ENCODE measurements around the gene SMURF2. TPM values are rescaled to one million over a fixed set of nuclear protein-coding genes. Genes with fewer than 3 reads are reported as not detected.
"Not testable (repeated sequence)": the region's sequence is repeated elsewhere in the genome, so short reads cannot be mapped to it uniquely, and the experiment has no call there.

The SMURF2 gene
- total RNA-seq, 2 experiments from 2014 or later: 13.5 to 14.1 TPM

GRCh38 chr17:64682261-64683181, 20.4 kb upstream of the SMURF2 start:
- Mint-ChIP-seq H3K27me3 (no peaks in the 10 kb centered on the region), H3K27ac (no peak overlapping the region), H3K9me3 (no peaks in the 10 kb centered on the region), H3K4me3 (no peak overlapping the region), H3K4me1 (no peaks in the 10 kb centered on the region), H3K36me3 (no peaks in the 10 kb centered on the region)
- DNase-seq: no peak

DNA sequence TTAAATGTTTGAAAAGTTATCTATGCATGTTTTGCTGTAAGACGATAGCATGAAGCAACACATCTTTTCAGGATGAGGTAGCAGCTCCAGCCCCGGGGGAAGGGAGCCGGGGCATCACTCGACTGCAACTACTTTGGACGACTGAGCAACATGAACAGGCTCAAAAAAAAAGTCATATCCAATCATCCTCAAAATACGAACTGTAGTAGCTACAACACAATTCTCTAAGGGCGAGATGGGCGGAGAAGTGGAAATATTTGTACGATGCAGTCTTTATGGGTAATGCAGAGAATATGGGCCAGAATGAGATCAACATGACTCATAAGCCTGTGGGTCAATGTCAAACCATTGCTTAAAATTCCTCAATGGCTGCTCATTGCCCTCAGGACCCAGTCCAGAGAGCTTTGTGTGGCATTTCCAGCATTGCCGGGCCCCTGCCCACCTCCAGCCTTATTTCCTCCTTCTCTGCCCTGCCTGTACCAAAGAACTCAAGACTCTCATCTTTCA, 17.7 kb upstream of the SMURF2 start:
- no peaks in the 10 kb centered on the region for H3K36me3 Mint-ChIP-seq
- DNase-seq: no peak
- no peak overlapping the region for H3K4me3 Mint-ChIP-seq
- no peaks in the 10 kb centered on the region for H3K27me3 Mint-ChIP-seq
- H3K27ac Mint-ChIP-seq: no peak overlapping the region
- no peaks in the 10 kb centered on the region for H3K4me1 Mint-ChIP-seq
- no peaks in the 10 kb centered on the region for H3K9me3 Mint-ChIP-seq

DNA sequence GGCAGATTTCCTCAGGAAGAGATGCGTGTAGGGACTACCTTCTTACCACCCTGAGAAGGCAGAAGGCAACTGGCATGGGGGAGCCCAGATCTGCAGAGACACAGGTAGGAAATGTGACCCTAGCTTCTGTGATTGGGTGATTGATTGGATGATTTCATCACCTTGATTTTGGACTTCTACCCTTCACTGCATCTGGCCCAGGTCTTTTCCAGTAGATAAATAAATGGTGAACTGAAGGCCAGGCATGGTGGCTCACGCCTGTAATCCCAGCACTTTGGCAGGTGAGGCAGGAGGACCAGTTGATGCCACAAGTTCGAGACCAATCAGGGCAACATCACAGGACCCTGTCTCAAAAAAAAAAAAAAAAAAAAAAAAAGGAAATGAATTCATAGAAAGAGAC, 14.7 kb upstream of the SMURF2 start:
- no peaks in the 10 kb centered on the region for H3K4me1 Mint-ChIP-seq
- no peaks in the 10 kb centered on the region for H3K9me3 Mint-ChIP-seq
- no peaks in the 10 kb centered on the region for H3K36me3 Mint-ChIP-seq
- DNase-seq: no peak
- no peak overlapping the region for H3K27ac Mint-ChIP-seq
- no peak overlapping the region for H3K4me3 Mint-ChIP-seq
- no peaks in the 10 kb centered on the region for H3K27me3 Mint-ChIP-seq

- H3K4me1 Mint-ChIP-seq, H3K27me3 Mint-ChIP-seq, H3K4me3 Mint-ChIP-seq, DNase-seq, H3K27ac Mint-ChIP-seq, H3K9me3 Mint-ChIP-seq, H3K36me3 Mint-ChIP-seq: not testable (repeated sequence)
Observed at GRCh38 chr17:64670843-64671590, 8.9 kb upstream of the SMURF2 start.

DNA sequence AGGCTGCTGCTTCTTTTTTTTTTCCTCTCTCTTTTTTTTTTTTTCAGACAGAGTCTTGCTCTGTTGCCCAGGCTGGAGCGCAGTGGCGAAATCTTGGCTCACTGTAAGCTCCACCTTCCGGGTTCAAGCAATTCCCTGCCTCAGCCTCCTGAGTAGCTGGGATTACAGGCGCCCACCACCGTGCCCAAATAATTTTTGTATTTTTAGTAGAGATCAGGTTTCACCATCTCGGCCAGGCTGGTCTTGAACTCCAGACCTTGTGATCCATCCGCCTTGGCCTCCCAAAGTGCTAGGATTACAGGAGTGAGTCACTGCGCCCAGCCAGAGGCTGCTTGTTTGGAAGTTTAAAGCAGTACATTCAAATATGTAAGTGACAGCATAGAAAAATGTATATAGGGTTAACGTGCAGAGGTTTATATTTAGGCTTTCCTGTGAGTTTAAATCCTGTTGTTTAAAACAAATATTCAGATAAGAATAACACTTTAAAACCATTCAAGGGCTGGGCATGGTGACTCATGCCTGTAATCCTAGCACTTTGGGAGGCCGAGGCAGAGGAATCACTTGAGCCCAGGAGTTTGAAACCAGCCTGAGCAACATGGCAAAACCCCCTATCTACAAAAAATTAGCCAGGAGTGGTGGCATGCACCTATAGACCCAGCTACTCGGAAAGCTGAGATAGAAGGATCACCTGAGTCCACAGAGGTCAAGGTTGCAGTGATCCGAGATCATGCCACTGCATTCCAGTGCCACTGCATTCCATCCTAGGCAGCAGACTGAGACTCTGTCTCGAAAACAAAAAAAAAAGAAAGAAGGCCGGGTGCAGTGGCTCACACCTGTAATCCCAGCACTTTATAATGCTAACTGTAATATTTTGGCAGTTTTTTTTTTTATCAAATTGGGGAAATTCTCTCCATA, 6.0 kb upstream of the SMURF2 start:
- not testable (repeated sequence) for H3K9me3 Mint-ChIP-seq, H3K27me3 Mint-ChIP-seq, H3K27ac Mint-ChIP-seq, H3K36me3 Mint-ChIP-seq, H3K4me1 Mint-ChIP-seq, DNase-seq, H3K4me3 Mint-ChIP-seq

GRCh38 chr17:64664299-64664981, 2.3 kb upstream of the SMURF2 start:
- peaks cover 18% of the 10 kb centered on the region for H3K4me1 Mint-ChIP-seq

DNA sequence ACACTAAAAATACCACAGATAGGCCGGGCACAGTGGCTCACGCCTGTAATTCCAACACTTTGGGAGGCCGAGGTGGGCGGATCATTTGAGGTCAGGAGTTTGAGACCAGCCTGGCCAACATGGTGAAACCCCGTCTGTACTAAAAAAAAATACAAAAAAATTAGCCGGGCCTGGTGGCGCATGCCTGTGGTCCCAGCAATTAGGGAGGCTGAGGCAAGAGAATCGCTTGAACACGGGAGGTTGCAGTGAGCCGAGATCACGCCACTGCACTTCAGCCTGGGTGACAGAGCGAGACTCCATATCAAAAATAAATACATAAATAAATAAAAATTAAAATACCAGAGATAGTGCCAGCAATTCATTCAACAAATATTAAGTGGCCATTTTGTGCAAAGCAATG, 1.7 kb upstream of the SMURF2 start:
- not testable (repeated sequence) for H3K9me3 Mint-ChIP-seq, H3K27me3 Mint-ChIP-seq, H3K4me3 Mint-ChIP-seq, H3K36me3 Mint-ChIP-seq, DNase-seq, H3K27ac Mint-ChIP-seq
- H3K4me1 Mint-ChIP-seq: peaks cover 20% of the 10 kb centered on the region

More at GRCh38 chr17:64664299-64664981, 2.3 kb upstream of the SMURF2 start:
- not testable (repeated sequence) for DNase-seq, H3K36me3 Mint-ChIP-seq, H3K27ac Mint-ChIP-seq, H3K27me3 Mint-ChIP-seq, H3K9me3 Mint-ChIP-seq, H3K4me3 Mint-ChIP-seq

GRCh38 chr17:64662774-64663367, 764 bp upstream of the SMURF2 start:
- peaks cover 25% of the 10 kb centered on the region for H3K4me1 Mint-ChIP-seq
- peak overlapping the region; percentile 91 for H3K4me3 Mint-ChIP-seq
- H3K27ac Mint-ChIP-seq: peak overlapping the region; percentile 45
- no peaks in the 10 kb centered on the region for H3K27me3 Mint-ChIP-seq
- no peaks in the 10 kb centered on the region for H3K36me3 Mint-ChIP-seq
- H3K9me3 Mint-ChIP-seq: no peaks in the 10 kb centered on the region
- no peak for DNase-seq

- peak overlapping the region; percentile 91 for H3K27ac Mint-ChIP-seq
- no peaks in the 10 kb centered on the region for H3K9me3 Mint-ChIP-seq
- peak overlapping the region; percentile 97 for H3K4me3 Mint-ChIP-seq
- peaks cover 4% of the 10 kb centered on the region for H3K36me3 Mint-ChIP-seq
- no peak for DNase-seq
- peaks cover 36% of the 10 kb centered on the region for H3K4me1 Mint-ChIP-seq
- H3K27me3 Mint-ChIP-seq: no peaks in the 10 kb centered on the region
Observed at GRCh38 chr17:64661726-64661975, 456 bp downstream of the SMURF2 start.

GRCh38 chr17:64660978-64661725, 955 bp downstream of the SMURF2 start:
- Mint-ChIP-seq H3K4me3 (peak overlapping the region; percentile 97), H3K27ac (peak overlapping the region; percentile 91), H3K4me1 (peaks cover 36% of the 10 kb centered on the region)
- H3K27me3 Mint-ChIP-seq, H3K36me3 Mint-ChIP-seq, H3K9me3 Mint-ChIP-seq: not testable (repeated sequence)
- DNase-seq: peak; percentile 35

DNA sequence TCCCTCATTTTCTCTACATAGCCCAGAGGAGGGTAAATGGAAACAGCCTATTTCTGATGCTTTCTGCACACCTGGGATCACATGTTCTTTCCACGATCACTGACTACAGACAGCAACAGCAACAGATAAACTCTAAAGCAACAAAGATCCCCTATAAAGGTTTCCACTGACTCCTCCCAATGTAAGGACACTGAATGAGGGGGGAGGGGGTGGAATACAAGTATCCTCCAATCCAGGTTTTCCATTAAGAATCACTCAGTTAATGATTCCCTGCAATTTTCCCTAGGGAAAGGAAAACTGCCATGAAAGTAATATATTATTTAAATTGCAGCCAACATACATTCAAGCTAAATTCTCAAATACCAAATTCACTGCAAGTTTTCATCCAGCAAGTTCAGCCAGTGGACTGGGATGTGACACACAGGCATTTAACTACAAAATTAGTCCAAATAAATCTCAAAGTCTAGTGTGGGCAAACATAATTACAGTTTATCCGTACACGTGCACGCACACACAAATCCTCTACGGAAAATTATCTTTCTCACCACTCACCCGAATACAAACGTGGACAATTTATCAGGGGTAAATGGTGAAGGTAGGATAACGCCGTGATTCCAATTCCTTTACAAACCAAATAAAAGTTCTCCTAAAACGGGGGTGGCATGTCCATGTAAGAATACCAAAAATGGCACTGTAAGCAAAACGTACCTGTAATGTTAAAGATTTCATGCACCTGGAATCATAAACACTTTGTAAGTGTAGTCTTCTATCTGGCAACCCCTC, 1.7 kb downstream of the SMURF2 start:
- H3K36me3 Mint-ChIP-seq: peaks cover 10% of the 10 kb centered on the region
- H3K4me3 Mint-ChIP-seq: peak overlapping the region; percentile 97
- H3K4me1 Mint-ChIP-seq: peaks cover 36% of the 10 kb centered on the region
- H3K27ac Mint-ChIP-seq: peak overlapping the region; percentile 3
- not testable (repeated sequence) for DNase-seq, H3K27me3 Mint-ChIP-seq, H3K9me3 Mint-ChIP-seq

DNA sequence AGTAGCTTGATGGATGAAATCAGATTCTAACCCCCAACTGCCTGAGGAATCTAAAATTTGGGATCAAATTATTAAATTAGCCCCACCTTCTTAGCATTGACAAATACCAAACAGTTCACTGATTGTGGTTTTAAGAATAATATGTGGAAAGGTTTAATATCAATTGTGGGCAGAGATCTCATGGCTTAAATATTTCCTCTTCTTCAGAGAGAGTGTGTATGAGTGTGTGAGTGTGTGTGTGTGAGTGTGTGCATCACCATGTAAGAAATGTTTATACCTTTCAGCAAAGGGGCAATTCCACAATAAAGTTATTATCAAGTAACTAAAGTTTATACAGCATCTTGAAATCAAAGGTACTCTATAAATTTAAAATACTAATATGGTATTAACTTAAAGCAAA, 3.2 kb downstream of the SMURF2 start:
- DNase-seq: no peak
- Mint-ChIP-seq H3K9me3 (peaks cover 2% of the 10 kb centered on the region), H3K4me1 (peaks cover 36% of the 10 kb centered on the region), H3K4me3 (no peak overlapping the region), H3K27ac (no peak overlapping the region), H3K36me3 (peaks cover 10% of the 10 kb centered on the region), H3K27me3 (no peaks in the 10 kb centered on the region)

DNA sequence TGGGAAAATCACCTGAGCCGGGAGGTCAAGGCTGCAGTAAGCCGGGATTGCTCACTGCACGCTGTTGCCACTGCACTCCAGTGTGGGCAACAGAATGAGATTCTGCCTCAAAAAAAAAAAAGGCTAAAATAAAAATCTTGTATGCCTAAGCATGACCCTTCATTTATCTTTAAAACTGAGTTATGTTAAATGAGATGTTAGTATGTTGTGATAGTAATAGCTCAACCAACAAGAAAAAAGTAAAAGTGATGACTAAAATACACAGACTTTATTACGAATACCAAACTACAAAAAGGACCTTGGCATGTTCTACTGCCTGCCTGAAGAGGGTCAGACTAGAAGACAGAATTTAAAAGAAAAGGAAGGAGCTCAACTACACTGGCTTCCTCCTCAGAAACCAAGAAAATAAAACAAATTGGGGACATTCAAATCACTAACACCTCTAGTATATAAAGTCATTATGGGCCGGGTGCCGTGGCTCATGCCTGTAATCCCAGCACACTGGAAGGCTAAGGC, 4.4 kb downstream of the SMURF2 start:
- Mint-ChIP-seq H3K27me3 (no peaks in the 10 kb centered on the region), H3K4me3 (no peak overlapping the region), H3K4me1 (peaks cover 47% of the 10 kb centered on the region), H3K36me3 (peaks cover 10% of the 10 kb centered on the region), H3K9me3 (peaks cover 2% of the 10 kb centered on the region), H3K27ac (no peak overlapping the region)
- no peak for DNase-seq
